KMS-11 (cell line): Measurements from ENCODE around the gene LMTK2.

ENCODE experiments used
- H2AFZ ChIP-seq: fragments of 200-600 bp; sonication (generic); 2 replicates; pipeline ENCODE4 v1.6.1; 2016; ENCODE audit warnings: antibody characterized with exemption, mixed run types, low read depth
- H3K27ac ChIP-seq: fragments of 200-600 bp; sonication (generic); 2 replicates; pipeline ENCODE4 v1.6.1; 2016; ENCODE audit warnings: mild to moderate bottlenecking, mixed run types
- H3K27me3 ChIP-seq: fragments of 200-600 bp; sonication (generic); 2 replicates; pipeline ENCODE4 v1.6.1; 2017; ENCODE audit warnings: mild to moderate bottlenecking, low read depth, mixed run types, moderate library complexity; ENCODE audit not compliant: insufficient read depth
- H3K36me3 ChIP-seq: fragments of 200-600 bp; sonication (generic); 2 replicates; pipeline ENCODE4 v1.6.1; 2017; ENCODE audit warnings: mild to moderate bottlenecking, mixed run types; ENCODE audit not compliant: insufficient read depth
- H3K4me1 ChIP-seq: fragments of 200-600 bp; sonication (generic); 2 replicates; pipeline ENCODE4 v1.6.1; 2016; ENCODE audit warnings: mild to moderate bottlenecking, low read depth, mixed run types; ENCODE audit not compliant: poor library complexity, severe bottlenecking
- H3K4me2 ChIP-seq: fragments of 200-600 bp; sonication (generic); 2 replicates; pipeline ENCODE4 v1.7.0; 2016; ENCODE audit warnings: mild to moderate bottlenecking, mixed run types
- H3K4me3 ChIP-seq: fragments of 200-600 bp; sonication (generic); IDR thresholded peaks from 2 replicates; pipeline ENCODE4 v1.6.1; 2017; ENCODE audit warnings: low read depth, low read length, mixed read lengths; ENCODE audit not compliant: insufficient read depth
- H3K79me2 ChIP-seq: fragments of 200-600 bp; sonication (generic); 2 replicates; pipeline ENCODE4 v1.6.1; 2016; ENCODE audit warnings: low read depth, mixed run types; ENCODE audit not compliant: insufficient read depth
- H3K9ac ChIP-seq: fragments of 200-600 bp; sonication (generic); 2 replicates; pipeline ENCODE4 v1.6.1; 2016; ENCODE audit warnings: mild to moderate bottlenecking, mixed run types
- H4K20me1 ChIP-seq: fragments of 200-600 bp; sonication (generic); 2 replicates; pipeline ENCODE4 v1.6.1; 2016; ENCODE audit warnings: mild to moderate bottlenecking, mixed run types; ENCODE audit not compliant: insufficient read depth
- TF ChIP-seq, protein P1 (sequence below): fragments of 200-600 bp; sonication (generic); conservative IDR thresholded peaks from 2 replicates; pipeline ENCODE4 v1.6.1; 2017; ENCODE audit warnings: low read depth, mild to moderate bottlenecking, antibody characterized with exemption, low read length, moderate library complexity, mixed read lengths

Gene LMTK2

DNA sequence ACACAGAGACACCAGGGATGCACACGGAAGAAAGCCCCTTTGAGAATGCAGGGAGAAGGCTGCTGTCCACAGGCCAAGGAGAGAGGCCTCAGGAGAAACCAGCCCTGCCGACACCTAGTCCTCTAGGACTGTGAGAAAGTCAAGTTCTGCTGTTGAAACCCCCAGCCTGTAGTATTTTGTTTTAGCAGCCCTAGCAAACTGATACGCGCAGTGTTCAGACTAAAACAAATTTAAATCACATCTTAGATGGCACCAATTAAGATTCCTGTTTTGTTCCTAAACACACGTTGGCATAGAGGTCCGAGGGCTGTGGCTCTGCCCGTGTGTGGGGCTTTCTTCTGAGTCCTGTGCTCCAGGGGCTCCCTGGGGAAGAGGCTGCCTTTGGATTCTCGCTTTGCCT, 21.7 kb downstream of the LMTK2 start:
- H3K27ac ChIP-seq: no peak overlapping the region
- H3K79me2 ChIP-seq: peaks cover 8% of the 10 kb centered on the region; the same call in 1 of the 2 replicates
- H3K4me1 ChIP-seq: peaks cover 32% of the 10 kb centered on the region
- peaks cover 23% of the 10 kb centered on the region for H4K20me1 ChIP-seq
- no peak overlapping the region for H2AFZ ChIP-seq
- no peaks in the 10 kb centered on the region; the same call in 1 of the 2 replicates for H3K27me3 ChIP-seq
- H3K4me2 ChIP-seq: no peak overlapping the region
- TF ChIP-seq, protein P1, sequence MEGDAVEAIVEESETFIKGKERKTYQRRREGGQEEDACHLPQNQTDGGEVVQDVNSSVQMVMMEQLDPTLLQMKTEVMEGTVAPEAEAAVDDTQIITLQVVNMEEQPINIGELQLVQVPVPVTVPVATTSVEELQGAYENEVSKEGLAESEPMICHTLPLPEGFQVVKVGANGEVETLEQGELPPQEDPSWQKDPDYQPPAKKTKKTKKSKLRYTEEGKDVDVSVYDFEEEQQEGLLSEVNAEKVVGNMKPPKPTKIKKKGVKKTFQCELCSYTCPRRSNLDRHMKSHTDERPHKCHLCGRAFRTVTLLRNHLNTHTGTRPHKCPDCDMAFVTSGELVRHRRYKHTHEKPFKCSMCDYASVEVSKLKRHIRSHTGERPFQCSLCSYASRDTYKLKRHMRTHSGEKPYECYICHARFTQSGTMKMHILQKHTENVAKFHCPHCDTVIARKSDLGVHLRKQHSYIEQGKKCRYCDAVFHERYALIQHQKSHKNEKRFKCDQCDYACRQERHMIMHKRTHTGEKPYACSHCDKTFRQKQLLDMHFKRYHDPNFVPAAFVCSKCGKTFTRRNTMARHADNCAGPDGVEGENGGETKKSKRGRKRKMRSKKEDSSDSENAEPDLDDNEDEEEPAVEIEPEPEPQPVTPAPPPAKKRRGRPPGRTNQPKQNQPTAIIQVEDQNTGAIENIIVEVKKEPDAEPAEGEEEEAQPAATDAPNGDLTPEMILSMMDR: no peak
- H3K36me3 ChIP-seq: no peaks in the 10 kb centered on the region
- no peak overlapping the region for H3K9ac ChIP-seq
- no peak overlapping the region for H3K4me3 ChIP-seq

DNA sequence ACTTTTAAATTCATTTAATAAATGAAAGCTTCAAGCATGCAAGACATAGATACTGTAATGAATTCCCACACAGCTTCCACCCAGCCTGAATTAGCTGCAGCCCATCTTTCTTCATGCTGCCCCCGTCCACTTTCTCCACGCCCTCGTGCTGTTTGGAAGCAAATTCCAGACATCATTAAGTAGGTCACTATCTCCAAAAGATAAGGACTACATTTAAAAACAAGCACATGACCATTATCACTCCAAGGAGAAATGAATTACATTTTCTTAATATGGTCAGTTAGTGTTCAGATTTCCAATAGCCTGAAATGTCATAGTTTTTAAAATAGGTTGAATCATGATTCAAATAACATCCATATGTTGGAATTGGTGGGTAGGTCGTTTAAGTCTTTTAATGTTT, 24.3 kb downstream of the LMTK2 start:
- Histone ChIP-seq H3K9ac (no peak overlapping the region), H3K27me3 (peaks cover 14% of the 10 kb centered on the region), H3K27ac (0 out of 2 replicates have a peak overlapping the region, but pooled peaks have one; percentile 27), H3K79me2 (peaks cover 26% of the 10 kb centered on the region; the same call in 1 of the 2 replicates), H3K4me3 (no peak overlapping the region), H3K4me1 (peaks cover 54% of the 10 kb centered on the region), H2AFZ (no peak overlapping the region), H3K36me3 (no peaks in the 10 kb centered on the region), H4K20me1 (peaks cover 48% of the 10 kb centered on the region), H3K4me2 (peak overlapping the region; percentile 64)
- TF ChIP-seq, protein P1: no peak

DNA sequence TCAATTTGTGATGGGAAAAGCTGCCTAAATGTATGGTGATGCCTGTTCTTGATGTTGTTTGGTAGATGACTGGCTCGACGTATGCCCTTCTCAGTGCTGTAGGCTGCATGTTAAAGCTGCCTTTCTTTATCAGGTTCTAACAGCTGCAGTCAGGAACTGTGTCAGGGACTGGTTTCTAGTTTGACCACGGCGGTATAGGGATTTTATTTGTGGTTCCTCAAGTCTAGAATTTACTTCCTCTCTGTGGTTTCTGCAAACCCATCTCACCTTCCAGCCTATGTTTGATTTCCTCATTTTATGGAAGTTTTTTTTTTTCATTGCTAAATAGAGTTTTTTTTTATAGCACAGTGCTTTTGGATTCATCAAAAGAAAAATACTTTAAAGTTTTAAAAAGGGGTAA, 26.5 kb downstream of the LMTK2 start:
- Histone ChIP-seq H3K9ac (no peak overlapping the region), H2AFZ (no peak overlapping the region), H3K4me3 (no peak overlapping the region), H3K4me2 (peak overlapping the region; percentile 64), H4K20me1 (peaks cover 61% of the 10 kb centered on the region), H3K27ac (no peak overlapping the region), H3K27me3 (peaks cover 14% of the 10 kb centered on the region), H3K79me2 (peaks cover 18% of the 10 kb centered on the region; the same call in 1 of the 2 replicates), H3K4me1 (peaks cover 73% of the 10 kb centered on the region), H3K36me3 (no peaks in the 10 kb centered on the region)
- TF ChIP-seq, protein P1: no peak

DNA sequence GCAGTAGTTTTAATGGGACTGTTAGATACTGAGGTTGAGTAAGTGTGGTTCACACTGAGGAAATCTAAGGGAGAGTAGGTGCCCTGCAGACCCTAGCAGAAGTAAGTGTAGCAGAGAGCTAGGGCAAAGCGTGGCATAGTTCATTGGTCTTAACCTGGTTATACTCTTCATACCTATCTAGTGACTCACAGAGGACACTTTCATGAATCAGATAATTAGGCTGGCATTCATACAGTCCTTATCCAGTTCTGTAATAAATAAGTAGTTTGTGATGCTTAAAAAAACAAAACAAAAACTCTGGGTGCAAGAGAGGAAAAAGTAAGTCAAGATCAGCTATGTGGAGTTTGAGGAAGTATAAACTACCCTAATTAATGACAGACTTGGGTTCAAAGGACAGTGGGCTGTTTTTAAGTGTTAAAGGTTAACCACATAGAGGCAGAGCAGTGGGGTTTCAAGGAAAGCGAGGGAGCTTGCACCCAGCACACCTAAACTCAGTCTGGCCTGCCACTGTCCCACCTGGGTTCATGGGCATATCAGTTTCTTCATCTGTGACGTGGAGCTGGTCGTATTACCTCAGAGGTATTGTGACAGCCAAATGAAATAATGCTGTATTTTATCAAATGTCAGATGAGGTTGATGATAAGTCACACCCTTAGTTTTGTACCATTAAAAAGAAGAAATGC, 27.1 kb downstream of the LMTK2 start:
- no peak overlapping the region for H3K27ac ChIP-seq
- H3K4me2 ChIP-seq: peak overlapping the region; percentile 53
- no peak overlapping the region for H3K4me3 ChIP-seq
- TF ChIP-seq, protein P1: no peak
- H3K36me3 ChIP-seq: no peaks in the 10 kb centered on the region
- peaks cover 14% of the 10 kb centered on the region for H3K27me3 ChIP-seq
- peaks cover 61% of the 10 kb centered on the region for H4K20me1 ChIP-seq
- peaks cover 18% of the 10 kb centered on the region; the same call in 1 of the 2 replicates for H3K79me2 ChIP-seq
- peaks cover 73% of the 10 kb centered on the region for H3K4me1 ChIP-seq
- no peak overlapping the region for H2AFZ ChIP-seq
- H3K9ac ChIP-seq: no peak overlapping the region
